Inflammatory macrophage treated with lipopolysaccharide for 4 hours (primary cell): ENCODE results near the gene RAPGEF2.
"Not testable (repeated sequence)": the region's sequence is repeated elsewhere in the genome, so short reads cannot be mapped to it uniquely, and the experiment has no call there.

Source experiments
- DNase-seq: peaks from one replicate; pipeline ENCODE4 v3.0.0-alpha.2; 2020

RAPGEF2 gene

GRCh38 chr4:159101988-159102621, 774 bp upstream of the RAPGEF2 start:
- no peak for DNase-seq

GRCh38 chr4:159103384-159103990, 608 bp downstream of the RAPGEF2 start:
- peak; percentile 36 for DNase-seq

GRCh38 chr4:159104694-159105414, 2.0 kb downstream of the RAPGEF2 start:
- DNase-seq = no peak

DNA sequence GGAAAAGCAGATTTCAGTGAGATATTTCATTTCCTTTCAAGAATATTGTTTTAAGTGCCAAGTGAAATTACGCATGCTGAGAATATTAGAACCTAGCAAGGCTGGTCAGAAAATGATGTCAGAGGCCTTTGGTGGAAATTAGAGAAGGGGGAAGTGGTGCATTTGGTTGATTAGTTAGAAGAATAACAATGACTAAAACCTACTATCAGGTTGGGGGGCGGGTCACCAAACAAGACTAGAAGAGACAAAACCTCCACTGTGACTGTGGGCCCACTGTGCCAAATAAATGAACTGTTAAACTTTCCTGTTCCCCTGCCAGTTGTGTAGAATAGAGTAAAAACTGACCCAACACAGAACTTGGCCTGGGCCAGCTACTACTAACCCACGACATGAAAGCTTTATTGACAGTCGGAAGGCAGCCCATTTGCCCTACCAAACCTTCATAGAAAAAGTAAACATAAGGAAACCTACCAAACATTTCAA, 2.9 kb downstream of the RAPGEF2 start:
- peak; percentile 74 for DNase-seq

- no peak for DNase-seq
These were observed 3.8 kb downstream of the RAPGEF2 start for GRCh38 chr4:159106636-159107035.

DNA sequence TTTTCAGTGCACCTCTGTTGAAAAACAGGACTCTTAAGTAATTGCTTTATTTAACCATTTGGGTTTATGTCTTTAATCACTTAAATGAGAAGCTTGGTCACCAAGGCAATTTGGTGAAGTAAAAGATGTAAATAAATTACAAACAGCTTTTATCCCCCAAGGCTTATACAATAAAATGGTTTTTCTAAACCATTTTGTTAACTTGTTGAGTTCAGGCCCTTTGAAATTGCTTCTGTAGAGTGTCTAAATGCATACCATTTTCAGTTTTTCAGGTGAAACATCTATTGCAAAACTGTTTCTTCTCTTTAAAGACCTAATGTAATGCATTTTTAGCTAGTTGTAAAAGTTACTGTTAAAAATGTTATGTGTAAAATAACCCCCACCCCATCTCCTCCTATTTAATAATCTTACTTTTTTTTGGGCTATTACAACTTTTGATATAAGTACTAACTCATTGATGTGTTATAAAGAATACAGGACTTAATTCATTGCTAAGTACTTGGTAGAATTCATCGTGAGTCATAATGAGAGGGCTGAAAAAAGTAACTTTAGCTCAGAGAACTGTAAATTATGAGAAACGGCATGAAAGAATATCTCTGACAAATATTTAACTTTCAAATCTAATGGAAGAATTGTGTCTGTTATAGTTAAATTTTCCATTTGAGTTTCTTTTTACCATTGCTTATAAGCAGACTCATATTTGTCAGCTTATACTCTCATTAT, 4.5 kb downstream of the RAPGEF2 start:
- no peak for DNase-seq

GRCh38 chr4:159108124-159108523, 5.2 kb downstream of the RAPGEF2 start:
- DNase-seq = no peak

GRCh38 chr4:159110961-159111360, 8.1 kb downstream of the RAPGEF2 start:
- DNase-seq = no peak

DNA sequence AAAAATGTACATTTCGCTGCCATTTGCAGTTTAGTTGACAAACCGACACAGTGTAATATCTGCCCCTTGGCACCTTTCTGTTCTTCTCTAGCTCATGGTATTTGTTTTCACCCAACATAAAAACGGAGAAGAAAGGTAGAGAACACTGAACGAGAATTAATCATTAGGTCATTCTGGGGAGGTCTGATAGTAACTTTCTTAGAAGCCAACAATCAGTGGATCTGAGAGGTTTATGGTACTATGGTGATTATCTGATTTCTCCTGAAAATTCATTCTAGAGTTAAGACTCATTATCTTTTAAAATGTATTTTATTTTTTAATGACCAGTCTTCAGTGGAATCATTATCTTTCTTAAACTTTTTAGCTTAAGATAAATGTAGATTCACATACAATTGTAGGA, 8.5 kb downstream of the RAPGEF2 start:
- no peak for DNase-seq

GRCh38 chr4:159113366-159113765, 10.5 kb downstream of the RAPGEF2 start:
- DNase-seq = not testable (repeated sequence)

DNA sequence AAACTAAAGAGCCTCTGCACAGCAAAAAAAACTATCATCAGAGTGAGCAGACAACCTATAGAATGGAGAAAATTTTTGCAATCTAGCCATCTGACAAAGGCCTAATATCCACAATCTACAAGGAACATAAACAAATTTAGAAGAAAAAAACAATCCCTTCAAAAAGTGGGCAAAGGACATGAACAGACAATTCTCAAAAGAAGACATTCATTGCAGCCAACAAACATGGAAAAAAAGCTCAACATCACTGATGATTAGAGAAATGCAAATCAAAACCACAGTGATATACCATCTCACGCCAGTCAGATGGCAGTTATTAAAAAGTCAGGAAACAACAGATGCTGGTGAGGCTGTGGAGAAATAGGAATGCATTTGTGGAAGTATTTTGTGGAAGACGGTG, 13.2 kb downstream of the RAPGEF2 start:
- DNase-seq = not testable (repeated sequence)

DNA sequence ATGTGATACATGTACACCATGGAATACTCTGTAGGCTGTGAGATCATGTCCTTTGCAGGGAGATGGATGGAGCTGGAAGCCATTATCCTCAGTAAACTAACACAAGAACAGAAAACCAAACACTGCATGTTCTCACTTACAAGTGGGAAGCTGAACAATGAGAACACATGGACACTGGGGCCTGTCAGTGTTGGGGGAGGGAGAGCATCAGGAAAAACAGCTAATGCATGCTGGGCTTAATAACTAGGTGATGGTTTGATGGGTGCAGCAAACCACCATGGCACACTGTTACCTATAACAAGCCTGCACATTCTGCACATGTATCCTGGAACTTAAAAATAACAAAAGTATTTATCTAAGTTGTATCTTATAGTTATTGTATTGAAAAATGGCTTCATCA, 13.8 kb downstream of the RAPGEF2 start:
- DNase-seq = not testable (repeated sequence)

DNA sequence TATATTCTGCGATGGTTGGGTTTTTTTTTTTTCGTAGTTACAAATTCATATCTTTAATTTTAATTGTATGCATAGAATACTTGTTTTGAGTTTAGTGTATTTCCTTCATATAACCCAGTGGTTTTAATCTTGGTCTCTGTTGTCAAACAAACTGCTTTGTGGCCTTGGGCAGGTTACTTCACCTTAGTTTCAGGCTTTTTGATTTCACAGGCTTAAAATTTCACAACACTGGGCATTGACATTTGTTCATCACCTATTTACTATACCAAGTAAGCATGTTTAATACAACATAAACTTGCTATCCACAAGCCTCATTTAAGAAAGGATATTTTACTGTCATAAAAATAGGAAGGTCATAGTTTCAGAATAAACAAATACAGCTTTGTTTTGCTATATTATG, 14.7 kb downstream of the RAPGEF2 start:
- no peak for DNase-seq

- no peak for DNase-seq
These were observed 15.1 kb downstream of the RAPGEF2 start for GRCh38 chr4:159117968-159118367.

DNA sequence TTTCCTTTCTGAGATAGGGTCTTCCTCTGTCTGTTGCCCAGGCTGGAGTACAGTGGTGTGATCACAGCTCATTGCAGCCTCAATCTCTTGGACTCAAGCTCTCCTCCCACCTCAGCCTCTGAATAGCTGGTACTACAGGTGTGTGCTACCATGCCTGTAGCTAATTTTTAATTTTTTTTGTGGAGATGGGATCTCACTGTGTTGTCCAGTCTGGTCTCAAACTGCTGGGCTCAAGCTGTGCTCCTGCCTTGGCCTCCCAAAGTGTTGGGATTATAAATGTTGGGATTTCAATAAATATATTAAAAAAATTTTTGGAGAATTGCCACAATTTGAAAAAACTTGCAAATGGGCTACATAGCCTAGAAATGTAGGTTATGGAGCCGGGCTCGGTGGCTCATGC, 18.5 kb downstream of the RAPGEF2 start:
- no peak for DNase-seq

GRCh38 chr4:159126716-159127115, 23.8 kb downstream of the RAPGEF2 start:
- DNase-seq = no peak

DNA sequence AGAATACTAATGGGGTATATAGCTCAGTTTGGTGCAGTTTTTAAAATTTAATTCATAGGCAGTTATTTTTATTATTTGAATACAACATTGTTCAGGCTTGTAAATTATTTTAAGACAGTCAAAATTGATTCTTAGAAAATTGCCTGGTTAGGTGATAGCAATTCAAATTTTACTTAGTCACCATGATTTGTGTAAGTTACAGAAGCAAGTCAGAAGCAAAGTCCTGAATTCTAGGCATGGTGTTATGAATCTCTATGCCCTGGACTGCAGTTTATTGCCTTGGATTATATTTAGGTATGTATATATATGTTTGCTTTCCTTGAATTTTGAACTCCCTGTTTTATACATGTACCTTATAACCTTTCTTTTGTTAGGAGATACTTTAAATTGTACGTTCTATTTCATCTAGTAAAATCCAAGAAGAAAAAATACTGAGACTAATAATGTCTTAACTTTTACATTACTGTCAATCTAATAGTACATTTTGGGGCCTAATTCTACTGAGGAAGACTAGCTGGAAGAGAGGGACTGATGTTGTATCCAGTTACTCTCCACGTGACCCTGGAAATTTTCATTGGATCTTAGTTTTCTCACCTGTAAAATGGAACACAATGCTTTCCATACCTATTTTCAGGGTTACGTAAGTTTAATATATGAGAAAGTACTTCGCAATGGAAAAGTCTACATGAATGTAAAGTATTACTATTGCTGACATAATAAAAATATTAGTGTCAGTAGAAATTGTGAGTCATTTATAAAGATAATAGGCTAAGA, 25.1 kb downstream of the RAPGEF2 start:
- DNase-seq = no peak

- no peak for DNase-seq
These were observed 27.1 kb downstream of the RAPGEF2 start for GRCh38 chr4:159129814-159130550.

- DNase-seq = no peak
These were observed 28.7 kb downstream of the RAPGEF2 start for GRCh38 chr4:159131564-159131963.

DNA sequence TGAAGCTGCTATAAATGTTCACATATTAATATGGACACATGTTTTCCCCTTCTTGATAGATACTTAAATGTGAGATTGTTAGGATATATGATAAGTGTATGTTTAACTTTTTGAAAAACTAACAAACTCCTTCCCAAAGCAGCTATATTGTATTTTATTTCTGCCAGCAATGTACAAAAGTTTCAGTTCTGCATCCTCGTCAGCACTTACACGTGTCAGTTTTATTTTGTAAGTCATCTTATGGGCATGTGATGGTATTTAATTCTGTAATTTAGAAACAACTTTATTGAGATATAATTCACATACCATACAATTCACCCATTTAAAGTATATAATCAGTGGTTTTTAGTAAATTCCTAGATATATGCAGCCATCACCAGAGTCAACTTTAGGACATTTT, 31.6 kb downstream of the RAPGEF2 start:
- peak; percentile 40 for DNase-seq

DNA sequence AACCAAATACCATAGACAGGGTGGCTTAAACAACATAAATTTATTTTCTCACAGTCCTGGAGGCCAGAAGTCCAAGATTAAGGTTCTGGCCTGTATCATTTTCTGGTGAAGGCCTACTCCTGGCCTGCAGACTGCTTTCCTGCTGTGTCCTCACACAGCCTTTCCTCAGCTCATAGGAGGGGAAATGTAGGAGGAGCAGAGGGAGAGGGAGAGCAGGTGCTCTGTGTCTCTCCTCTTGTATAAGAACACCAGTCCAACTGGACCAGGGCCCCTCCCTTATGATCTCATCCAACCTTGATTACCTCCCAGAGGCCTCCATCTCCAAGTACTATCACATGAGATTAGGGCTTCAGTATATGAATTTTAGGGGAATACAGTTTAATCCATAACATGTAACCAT, 34.3 kb downstream of the RAPGEF2 start:
- DNase-seq = no peak

DNA sequence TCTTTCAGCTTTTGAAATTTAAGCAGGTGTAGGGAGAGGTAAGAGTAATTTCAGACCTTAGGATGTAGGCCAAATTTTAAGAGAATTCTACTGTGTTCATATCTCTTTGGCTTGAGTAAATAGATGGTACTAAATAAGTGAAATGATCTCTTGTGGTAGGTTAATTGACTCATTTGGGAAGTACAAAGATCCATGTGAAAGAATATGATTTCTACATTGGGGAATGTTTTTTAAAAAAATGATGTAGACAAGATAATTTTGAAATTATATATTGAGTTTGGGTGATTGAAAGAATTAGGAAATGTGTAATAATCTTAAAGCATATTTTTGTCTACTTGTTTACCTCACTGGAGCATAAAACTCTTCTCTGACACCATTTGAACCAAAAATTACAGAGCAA, 35.6 kb downstream of the RAPGEF2 start:
- peak; percentile 52 for DNase-seq
